ENCODE results near the gene RNF208. TPM values are rescaled to one million over a fixed set of nuclear protein-coding genes. Genes with fewer than 3 reads are reported as not detected.
A peak's percentile ranks its signal among the peaks of the same experiment; 100 is the strongest.
"Not testable (repeated sequence)": the region's sequence is repeated elsewhere in the genome, so short reads cannot be mapped to it uniquely, and the experiment has no call there.

Gene RNF208
- total and polyA plus RNA-seq, 2 donors (not counting 1 experiment from before 2014, with no cell fraction given): 1.1 to 1.4 TPM

GRCh38 chr9:137240318-137240840 lies 18.3 kb upstream of the RNF208 start:
- no peak for TF ChIP-seq EZH2 (IDR thresholded peaks at IDR 0.05; ENCODE audit: borderline replicate concordance, insufficient read depth, low read depth, low read length, poor library complexity, severe bottlenecking)
- no peak for TF ChIP-seq CTCF (IDR thresholded peaks at IDR 0.05)
- Histone ChIP-seq H3K4me1 (ENCODE audit: control insufficient read depth in 2 of 2, insufficient read depth in 2 of 2, low read length in 2 of 2) (peaks cover 35 to 59% of the 10 kb centered on the region in 2 donors), H3K9ac (ENCODE audit: low read length) (peak overlapping the region; percentile 72), H3K4me2 (replicated peaks; ENCODE audit: low read depth, low read length, poor library complexity, severe bottlenecking) (peak overlapping the region; percentile 95), H3K36me3 (replicated peaks in 1 of 2; ENCODE audit: control extremely low read depth in 1 of 2, control insufficient read depth in 1 of 2, extremely low read depth in 1 of 2, insufficient read depth in 2 of 2, low read length in 1 of 2) (peaks cover 0 to 20% of the 10 kb centered on the region in 2 experiments), H4K20me1 (ENCODE audit: control insufficient read depth, insufficient read depth, low read length, poor library complexity, severe bottlenecking) (peaks cover 51% of the 10 kb centered on the region), H3K27me3 (replicated peaks in 1 of 4; ENCODE audit: control extremely low read depth in 1 of 4, control insufficient read depth in 3 of 4, insufficient read depth in 4 of 4, low read length in 3 of 4) (no peaks in the 10 kb centered on the region), H3K27ac (ENCODE audit: low read length in 2 of 2) (peak overlapping the region; percentile 83 to 90), H3K4me3 (ENCODE audit: control extremely low read depth in 1 of 5, extremely low read depth in 1 of 5, insufficient read depth in 1 of 5, low read depth in 2 of 5, low read length in 4 of 5) (peak overlapping the region; percentile 50 to 84 (median 73)), H3K79me2 (ENCODE audit: control insufficient read depth, insufficient read depth, low read length) (peaks cover 60% of the 10 kb centered on the region), H3K9me3 (ENCODE audit: control extremely low read depth in 1 of 3, control insufficient read depth in 2 of 3, insufficient read depth in 1 of 3, low read length in 2 of 3) (peaks cover 0 to 3% (median 0%) of the 10 kb centered on the region in 3 donors), H2AFZ (ENCODE audit: insufficient read depth, low read depth, low read length, poor library complexity, severe bottlenecking) (peak overlapping the region; percentile 89)
- ATAC-seq (ENCODE audit: low read depth) (peak; percentile 15), DNase-seq (no peak)
- WGBS (ENCODE audit: insufficient coverage): under 1% methylated on average over 58 of the region's 58 CpGs
- Mint-ChIP-seq H3K9me3 (ENCODE audit: insufficient read depth) (no peaks in the 10 kb centered on the region), H3K4me1 (peaks cover 45% of the 10 kb centered on the region), H3K27me3 (no peaks in the 10 kb centered on the region), H3K4me3 (peak overlapping the region; percentile 72), H3K27ac (peak overlapping the region; percentile 56)
- ChIA-PET POLR2A (interaction anchor here (0.5 to 1.7 kb wide), 20 partner anchors 13 to 398 kb away, joined by 3 to 29 read pairs (median 4); partner anchors contain the start of genes AJM1, ARRDC1, MAN1B1 and NELFB), CTCF (interaction anchor here (0.6 to 8.9 kb wide), 9 partner anchors 13 to 194 kb away, joined by 3 to 76 read pairs (median 6); partner anchors contain the start of genes ANAPC2, CYSRT1, MAN1B1 and NELFB)
- intact Hi-C loops (cut with micrococcal nuclease): loop anchor here (1.0 kb wide), 2 partner anchors 17 to 35 kb away; partner anchors contain the start of genes NDOR1 and TMEM203

- POLR2A ChIA-PET: interaction anchor here (0.5 to 1.7 kb wide), 18 partner anchors 11 to 397 kb away, joined by 3 to 29 read pairs (median 4); partner anchors contain the start of genes AJM1, MAN1B1, NELFB and TOR4A
- intact Hi-C loops (cut with micrococcal nuclease): loop anchor here (1.0 kb wide), 2 partner anchors 16 to 34 kb away; partner anchors contain the start of genes NDOR1 and TMEM203
- WGBS (ENCODE audit: insufficient coverage): 88% methylated on average over 11 of the region's 27 CpGs
Measured at GRCh38 chr9:137239541-137240200, 17.6 kb upstream of the RNF208 start.

More at GRCh38 chr9:137239541-137240200, 17.6 kb upstream of the RNF208 start:
- H3K79me2 ChIP-seq (ENCODE audit: control insufficient read depth, insufficient read depth, low read length): peaks cover 58% of the 10 kb centered on the region
- not testable (repeated sequence) for ATAC-seq (ENCODE audit: low read depth); H3K27me3 Mint-ChIP-seq; H3K27me3 ChIP-seq (replicated peaks in 1 of 4; ENCODE audit: control extremely low read depth in 1 of 4, control insufficient read depth in 3 of 4, insufficient read depth in 4 of 4, low read length in 3 of 4); DNase-seq; H3K9me3 Mint-ChIP-seq (ENCODE audit: insufficient read depth); H3K9me3 ChIP-seq (ENCODE audit: control extremely low read depth in 1 of 3, control insufficient read depth in 2 of 3, insufficient read depth in 1 of 3, low read length in 2 of 3)
- H3K9ac ChIP-seq (ENCODE audit: low read length): peak overlapping the region; percentile 72
- H4K20me1 ChIP-seq (ENCODE audit: control insufficient read depth, insufficient read depth, low read length, poor library complexity, severe bottlenecking): peaks cover 51% of the 10 kb centered on the region
- H3K27ac ChIP-seq (ENCODE audit: low read length in 2 of 2): peak overlapping the region; percentile 55 to 90
- Mint-ChIP-seq H3K27ac (peak overlapping the region; percentile 41), H3K4me1 (peaks cover 52% of the 10 kb centered on the region), H3K4me3 (peak overlapping the region; percentile 72)
- peak overlapping the region; percentile 50 to 84 (median 73) for H3K4me3 ChIP-seq (ENCODE audit: control extremely low read depth in 1 of 5, extremely low read depth in 1 of 5, insufficient read depth in 1 of 5, low read depth in 2 of 5, low read length in 4 of 5)
- peaks cover 42 to 67% of the 10 kb centered on the region in 2 donors for H3K4me1 ChIP-seq (ENCODE audit: control insufficient read depth in 2 of 2, insufficient read depth in 2 of 2, low read length in 2 of 2)
- H3K4me2 ChIP-seq (replicated peaks; ENCODE audit: low read depth, low read length, poor library complexity, severe bottlenecking): peak overlapping the region; percentile 95
- H3K36me3 ChIP-seq (replicated peaks in 1 of 2; ENCODE audit: control extremely low read depth in 1 of 2, control insufficient read depth in 1 of 2, extremely low read depth in 1 of 2, insufficient read depth in 2 of 2, low read length in 1 of 2): peaks cover 0 to 20% of the 10 kb centered on the region in 2 experiments
- H2AFZ ChIP-seq (ENCODE audit: insufficient read depth, low read depth, low read length, poor library complexity, severe bottlenecking): peak overlapping the region; percentile 89
- CTCF ChIA-PET: interaction anchor here (0.6 to 8.9 kb wide), 9 partner anchors 13 to 296 kb away, joined by 3 to 76 read pairs (median 6); partner anchors contain the start of genes ANAPC2, CYSRT1, MAN1B1 and NELFB

All from B cell (primary cell).